GM21526 (cell line): Measurements from ENCODE around the gene RPS15.
"Not testable (repeated sequence)": the region's sequence is repeated elsewhere in the genome, so short reads cannot be mapped to it uniquely, and the experiment has no call there.

Experiments
- ATAC-seq: cut with Tn5 transposase; IDR thresholded peaks from one replicate; pipeline ENCODE4 v1.9.1; 2021; ENCODE audit warnings: moderate library complexity; ENCODE audit not compliant: unreplicated experiment, low FRiP score

The RPS15 gene

DNA sequence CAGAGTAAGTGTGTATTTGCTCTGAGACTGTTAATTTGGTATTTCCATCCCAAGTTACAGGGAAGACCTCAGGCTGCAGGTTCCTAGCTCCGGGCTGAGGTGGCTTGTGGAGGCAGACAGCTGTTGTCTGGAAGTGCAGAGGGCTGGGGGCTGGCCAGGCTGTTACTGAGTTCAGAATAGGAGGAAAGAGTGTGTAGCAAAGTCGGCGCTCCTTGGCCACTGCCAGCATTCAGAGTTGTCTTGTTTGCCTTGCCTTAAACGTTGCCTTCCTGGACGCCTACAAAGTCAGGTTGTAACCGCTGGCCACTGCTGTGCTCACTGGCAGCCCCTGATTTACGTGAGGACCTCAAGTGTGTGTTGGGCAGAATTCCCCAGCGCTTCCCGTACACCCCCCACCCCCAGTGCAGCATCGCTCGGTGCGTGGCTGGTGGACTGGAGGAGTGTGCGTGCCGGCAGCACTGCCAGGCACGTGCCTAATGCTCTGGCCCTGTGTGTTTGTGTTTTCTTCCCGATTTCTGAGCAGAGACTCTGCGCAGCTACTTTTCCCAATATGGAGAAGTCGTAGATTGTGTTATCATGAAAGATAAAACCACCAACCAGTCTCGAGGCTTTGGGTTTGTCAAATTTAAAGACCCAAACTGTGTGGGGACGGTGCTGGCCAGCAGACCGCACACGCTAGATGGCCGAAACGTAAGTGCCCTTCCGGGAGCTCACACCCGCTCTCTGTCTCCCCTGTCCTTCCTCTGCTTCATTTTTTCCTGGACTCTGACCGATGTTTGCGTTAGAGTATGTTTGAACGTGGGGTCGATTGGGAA lies 20.3 kb upstream of the RPS15 start:
- no peak for ATAC-seq

DNA sequence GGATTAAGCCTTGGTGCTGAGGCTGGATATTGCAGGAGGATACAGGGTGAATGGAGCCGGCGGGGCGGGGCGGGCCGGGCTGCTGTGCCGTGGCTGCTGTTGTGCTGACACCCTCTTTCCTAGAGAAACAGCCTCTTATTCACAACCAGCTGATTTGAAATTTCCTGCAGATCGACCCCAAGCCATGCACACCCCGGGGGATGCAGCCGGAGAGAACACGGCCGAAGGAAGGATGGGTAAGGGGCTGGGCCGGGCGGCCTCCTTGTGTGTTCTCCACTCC lies 19.8 kb upstream of the RPS15 start:
- no peak for ATAC-seq

DNA sequence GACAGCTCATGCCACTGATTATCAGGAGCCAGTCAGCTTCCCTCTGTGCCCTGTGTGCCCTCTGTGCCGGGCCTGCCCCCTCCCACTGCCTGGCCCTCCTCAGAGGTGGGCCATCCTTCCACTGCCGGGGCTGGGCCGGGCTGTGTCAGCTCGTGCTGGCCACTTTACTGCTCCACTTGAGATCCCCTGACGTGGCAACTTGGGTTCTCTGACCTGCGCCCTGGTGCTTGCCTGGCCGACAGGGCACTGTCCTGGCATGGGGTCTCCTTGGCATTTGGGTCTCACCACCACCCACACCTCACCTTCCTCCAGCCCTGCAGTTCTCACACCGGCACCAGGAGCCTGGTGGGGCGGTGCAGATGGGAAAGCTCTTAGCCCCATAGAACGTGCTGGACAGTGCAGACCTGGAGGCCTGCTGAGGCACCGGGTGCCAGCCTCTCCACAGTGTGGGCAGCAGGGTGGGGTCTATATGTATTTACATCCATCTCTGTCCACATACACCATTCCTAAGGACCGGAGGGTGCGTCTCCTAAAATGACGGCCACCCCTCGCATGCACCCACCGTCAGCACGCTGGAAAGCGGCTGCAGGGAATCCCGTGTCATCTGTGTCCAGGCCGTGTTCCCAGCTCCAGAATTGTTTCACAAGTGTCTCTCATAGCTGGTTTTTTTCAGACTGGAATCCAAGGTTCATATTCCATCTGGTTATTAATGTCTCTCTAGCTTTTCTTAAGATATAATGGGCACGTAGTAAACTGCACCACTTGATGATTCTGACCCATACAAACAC lies 19.1 kb upstream of the RPS15 start:
- no peak for ATAC-seq

DNA sequence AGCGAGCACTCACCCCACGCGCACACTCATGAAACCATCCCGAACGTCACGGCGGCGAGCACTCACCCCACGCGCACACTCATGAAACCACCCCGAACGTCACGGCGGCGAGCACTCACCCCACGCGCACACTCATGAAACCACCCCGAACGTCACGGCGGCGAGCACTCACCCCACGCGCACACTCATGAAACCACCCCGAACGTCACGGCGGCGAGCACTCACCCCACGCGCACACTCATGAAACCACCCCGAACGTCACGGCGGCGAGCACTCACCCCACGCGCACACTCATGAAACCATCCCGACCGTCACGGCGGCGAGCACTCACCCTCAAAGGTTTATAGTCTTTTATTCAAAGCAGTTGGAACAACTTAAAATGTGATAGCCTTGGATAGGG lies 18.1 kb upstream of the RPS15 start:
- not testable (repeated sequence) for ATAC-seq

DNA sequence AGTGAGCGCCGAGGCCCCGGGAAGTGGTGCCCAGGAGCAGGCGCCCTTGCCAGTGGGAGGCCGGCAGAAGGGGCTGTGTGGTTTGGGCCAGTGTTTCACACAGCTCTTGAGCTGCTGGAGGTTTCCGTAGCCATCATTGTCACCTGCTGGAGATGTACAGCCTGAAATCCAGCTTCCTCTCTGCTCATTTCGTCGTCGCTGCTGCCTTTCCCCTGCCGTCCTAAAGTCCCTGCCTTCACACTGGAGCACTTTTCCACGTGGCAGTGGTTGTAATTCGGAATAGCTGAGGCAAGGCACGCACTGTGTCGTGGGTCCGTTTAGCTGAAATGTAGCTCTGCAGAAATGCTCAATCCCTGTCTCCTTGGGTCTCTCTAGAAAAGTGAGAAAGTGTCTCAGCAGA lies 17.6 kb upstream of the RPS15 start:
- no peak for ATAC-seq

DNA sequence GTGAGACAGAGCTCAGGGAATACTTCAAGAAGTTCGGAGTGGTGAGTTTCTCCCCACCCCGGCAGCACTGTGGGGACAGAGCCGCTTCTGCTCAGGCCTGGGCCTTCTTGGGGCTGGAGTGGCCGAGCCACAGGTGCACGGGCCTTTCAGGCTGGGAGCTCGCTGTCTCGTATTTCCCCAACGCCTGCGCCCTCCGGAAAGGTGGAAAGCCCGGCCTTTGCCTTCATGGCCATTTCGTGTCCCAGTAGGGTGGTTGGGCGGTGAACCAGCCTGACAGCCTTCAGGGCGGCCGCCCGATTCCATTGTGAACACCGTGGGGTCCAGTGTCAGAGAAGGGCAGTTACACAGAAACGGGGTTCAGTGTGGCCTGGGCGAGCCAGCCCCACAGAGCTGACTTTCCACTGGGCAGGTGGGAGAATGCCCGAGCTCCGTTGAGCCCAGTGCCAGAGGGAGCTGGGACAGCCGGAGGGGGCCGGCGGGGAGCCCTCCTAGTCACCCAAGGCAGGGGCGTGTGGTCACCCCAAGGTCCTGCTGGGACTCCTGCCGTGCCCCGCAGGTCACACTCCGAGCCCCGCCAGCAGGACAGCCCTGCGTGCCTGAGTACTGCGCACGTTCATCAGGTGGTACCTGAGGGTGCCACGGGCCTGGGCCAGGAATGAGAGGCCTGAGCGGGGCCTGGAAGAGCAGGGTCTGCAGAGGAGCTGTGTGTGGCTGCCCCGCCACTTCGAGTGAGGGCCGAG lies 16.8 kb upstream of the RPS15 start:
- no peak for ATAC-seq

DNA sequence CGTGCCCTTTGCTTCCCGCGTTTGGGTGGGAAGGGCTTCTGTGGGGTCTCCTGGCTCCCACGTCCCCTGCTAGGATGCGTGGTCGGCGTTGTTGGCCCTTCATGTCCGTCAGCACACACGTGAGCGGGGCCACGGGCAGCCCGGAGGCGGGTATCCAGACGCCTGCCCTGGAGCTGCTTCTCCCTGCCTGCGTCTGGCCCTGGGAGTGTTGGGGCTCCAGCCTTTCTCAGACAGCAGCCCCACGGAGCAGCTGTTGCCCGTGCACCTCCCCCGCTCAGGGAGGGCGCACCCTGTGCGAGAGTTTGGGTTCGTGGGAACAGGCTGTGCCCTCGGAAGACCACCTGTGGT lies 16.3 kb upstream of the RPS15 start:
- no peak for ATAC-seq

GRCh38 chr19:1422360-1422759 lies 15.8 kb upstream of the RPS15 start:
- no peak for ATAC-seq

DNA sequence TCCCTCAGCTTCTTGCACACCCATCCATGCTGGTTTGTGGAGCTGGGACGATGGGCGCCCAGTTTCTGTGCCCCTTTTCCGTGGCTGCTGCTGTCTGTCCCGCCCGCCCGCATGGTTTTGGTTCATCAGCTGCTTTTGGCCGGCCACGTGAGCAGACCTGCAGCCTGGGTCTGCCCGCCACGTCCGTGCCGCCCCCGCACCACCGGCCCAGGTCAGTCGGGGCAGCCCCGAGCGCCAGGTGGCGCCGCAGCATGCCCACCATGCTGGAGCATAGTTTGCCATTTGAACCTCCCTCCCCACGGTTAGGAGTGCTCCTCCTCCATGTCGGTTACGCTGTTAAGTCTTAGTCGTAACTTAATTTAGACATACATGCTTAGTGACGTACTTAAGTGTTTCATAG lies 15.3 kb upstream of the RPS15 start:
- ATAC-seq = no peak

GRCh38 chr19:1423436-1424191 lies 14.6 kb upstream of the RPS15 start:
- no peak for ATAC-seq

DNA sequence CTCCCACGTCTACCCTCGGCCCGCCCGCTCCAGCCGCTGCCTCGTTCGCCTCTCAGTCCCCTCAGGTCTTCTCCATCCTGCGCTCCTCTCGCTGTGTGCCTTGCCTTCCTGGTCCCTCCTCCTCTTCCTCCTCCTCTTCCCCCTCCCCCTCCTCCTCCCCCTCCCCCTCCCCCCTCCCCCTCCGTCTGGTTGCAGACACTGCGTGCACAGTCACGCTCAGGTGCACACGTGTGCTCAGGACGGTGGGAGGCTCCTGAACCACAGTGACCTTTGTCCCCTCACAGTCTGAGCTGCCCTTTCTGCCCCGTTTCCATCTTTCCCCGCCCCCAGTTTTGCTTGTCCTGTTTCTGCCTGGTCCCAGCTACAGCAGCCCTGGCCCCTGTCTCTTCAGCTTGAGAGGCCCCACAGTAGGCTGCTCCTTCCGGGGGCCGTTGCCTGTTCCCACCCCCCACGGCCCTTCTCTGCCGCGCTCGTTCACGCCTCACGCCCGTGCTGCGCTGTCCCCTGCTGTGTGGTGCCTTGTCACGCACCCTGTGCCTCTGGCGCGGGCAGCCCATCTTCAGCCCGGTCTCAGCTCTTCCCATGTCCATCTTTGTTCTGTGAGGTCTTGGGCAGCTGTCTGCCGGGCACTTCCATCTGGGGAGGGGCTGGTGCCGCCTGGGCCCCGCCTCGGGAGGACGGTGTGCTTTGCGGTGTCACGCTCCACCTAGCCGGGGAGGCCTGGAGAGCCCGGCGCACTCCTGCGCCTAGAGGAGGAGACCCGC lies 13.8 kb upstream of the RPS15 start:
- ATAC-seq = no peak

- ATAC-seq = no peak
These were observed 12.9 kb upstream of the RPS15 start for GRCh38 chr19:1425102-1425837.

- no peak for ATAC-seq
These were observed 12.3 kb upstream of the RPS15 start for GRCh38 chr19:1425902-1426301.

- no peak for ATAC-seq
These were observed 11.5 kb upstream of the RPS15 start for GRCh38 chr19:1426736-1427135.

- ATAC-seq = no peak
These were observed 10.8 kb upstream of the RPS15 start for GRCh38 chr19:1427221-1427920.

- ATAC-seq = no peak
These were observed 9.3 kb upstream of the RPS15 start for GRCh38 chr19:1428738-1429391.

DNA sequence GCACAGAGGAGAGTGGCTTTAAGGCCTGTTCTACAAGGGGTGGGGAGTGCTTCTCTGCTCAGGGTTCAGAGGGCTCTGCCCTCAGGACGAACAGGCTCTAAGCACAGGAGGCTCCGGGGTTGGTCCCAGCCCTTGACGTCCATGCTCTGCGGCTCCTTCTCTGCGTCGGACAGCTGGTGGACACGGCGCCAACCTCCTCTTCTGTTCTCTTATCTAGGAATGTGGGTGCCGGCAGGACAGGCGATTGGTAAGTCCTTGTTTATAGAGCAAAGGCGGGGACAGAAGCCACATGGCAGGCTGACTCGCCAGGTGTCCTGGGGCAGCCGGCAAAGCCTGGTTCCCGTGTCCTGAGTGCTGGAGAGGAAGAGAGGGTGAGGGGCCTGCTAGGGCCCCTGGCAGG lies 8.4 kb upstream of the RPS15 start:
- no peak for ATAC-seq

DNA sequence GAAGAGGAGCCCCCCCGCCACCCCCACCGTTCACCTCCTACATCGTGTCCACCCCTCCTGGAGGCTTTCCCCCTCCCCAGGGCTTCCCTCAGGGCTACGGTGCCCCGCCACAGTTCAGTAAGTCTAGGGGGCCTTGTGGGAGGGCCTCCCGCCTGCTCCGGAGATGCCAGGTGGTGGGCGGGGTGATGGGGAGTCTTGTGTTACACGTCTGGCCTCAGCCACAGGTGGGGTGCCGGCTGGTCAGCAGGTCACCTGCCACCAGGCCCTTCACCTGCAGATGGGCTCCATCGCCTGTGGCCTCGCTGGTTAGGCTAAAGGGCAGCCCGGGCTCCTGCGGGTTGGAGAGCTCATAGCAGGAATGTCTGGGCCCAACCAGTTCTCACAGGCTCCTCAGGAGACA lies 8.0 kb upstream of the RPS15 start:
- no peak for ATAC-seq
